Measurements from ENCODE around the gene OXT.
"Not testable (repeated sequence)": the region's sequence is repeated elsewhere in the genome, so short reads cannot be mapped to it uniquely, and the experiment has no call there.

Gene OXT

GRCh38 chr20:3071610-3072529 lies at the start of gene OXT:
OXT (plus strand) TSS chr20:3071620; CDS start chr20:3071656, 36 bp downstream.
- peak; percentile 77 to 79 for DNase-seq

DNA sequence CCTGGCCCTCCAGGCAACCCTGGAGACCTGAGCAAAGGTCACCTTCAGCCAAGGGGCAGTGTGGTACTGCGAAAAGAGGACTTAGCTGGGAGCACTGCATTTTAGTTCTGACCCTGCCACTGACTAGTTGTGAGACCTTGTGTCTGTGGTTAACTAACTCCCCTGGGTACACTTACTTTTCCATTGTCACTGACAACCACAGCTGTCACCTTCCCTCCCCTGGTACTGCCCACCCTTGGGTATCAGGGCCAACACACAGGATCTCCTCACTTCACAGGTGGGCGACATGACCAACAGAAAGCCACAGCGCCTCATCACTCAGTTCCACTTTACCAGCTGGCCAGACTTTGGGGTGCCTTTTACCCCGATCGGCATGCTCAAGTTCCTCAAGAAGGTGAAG lies 49.6 kb upstream of the OXT start:
- no peak for DNase-seq

DNA sequence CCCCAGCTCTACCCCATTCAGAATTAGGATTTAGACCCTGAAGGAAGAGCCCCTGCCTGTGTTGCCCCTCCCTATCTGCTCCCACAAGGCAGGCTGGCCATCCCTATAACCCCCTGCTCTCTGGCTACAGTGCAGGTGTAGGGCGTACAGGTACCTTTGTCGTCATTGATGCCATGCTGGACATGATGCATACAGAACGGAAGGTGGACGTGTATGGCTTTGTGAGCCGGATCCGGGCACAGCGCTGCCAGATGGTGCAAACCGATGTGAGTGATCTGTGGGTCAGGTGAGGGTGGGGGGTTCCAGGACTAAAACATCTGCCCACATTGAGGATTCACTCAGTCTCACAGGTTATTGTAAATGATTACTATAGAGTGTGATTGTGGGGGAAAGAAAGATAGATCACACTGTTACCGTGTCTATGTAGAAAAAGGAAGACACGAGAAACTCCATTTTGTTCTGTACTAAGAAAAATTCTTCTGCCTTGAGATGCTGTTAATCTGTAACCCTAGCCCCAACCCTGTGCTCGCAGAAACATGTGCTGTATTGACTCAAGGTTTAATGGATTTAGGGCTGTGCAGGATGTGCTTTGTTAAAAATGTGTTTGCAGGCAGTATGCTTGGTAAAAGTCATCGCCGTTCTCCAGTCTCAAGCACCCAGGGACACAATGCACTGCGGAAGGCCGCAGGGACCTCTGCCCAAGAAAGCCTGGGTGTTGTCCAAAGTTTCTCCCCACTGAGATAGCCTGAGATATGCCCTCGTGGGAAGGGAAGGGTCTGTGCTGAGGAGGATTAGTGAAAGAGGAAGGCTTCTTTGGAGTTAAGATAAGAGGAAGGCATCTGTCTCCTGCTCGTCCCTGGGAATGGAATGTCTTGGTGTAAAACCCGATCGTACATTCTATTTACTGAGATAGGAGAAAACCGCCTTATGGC lies 48.6 kb upstream of the OXT start:
- DNase-seq = not testable (repeated sequence)

- no peak for DNase-seq
These were observed 43.4 kb upstream of the OXT start for GRCh38 chr20:3027987-3028386.

- DNase-seq = no peak
These were observed 39.8 kb upstream of the OXT start for GRCh38 chr20:3031524-3032147.

- DNase-seq = no peak
These were observed 38.8 kb upstream of the OXT start for GRCh38 chr20:3032624-3033023.

GRCh38 chr20:3037654-3038053 lies 33.8 kb upstream of the OXT start:
- DNase-seq = no peak

DNA sequence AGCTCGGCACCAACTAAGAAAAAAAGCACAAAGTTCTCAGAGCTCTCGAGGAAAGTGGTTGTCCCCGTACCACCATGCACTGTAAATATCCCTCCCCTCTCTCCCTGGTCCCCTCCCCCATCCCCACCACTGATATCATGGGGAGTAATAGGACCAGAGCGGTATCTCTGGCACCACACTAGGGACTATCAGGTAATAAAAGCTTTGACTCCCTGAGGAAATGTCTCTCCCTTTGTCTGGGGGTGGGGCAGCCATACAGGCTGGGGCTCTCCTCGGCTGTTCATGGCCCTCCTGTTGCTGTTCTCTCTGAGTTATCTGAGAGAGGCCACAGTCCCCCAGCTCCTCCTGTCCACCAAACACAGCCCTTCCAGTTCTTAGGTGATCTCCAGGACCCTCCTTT lies 33.0 kb upstream of the OXT start:
- no peak for DNase-seq

- DNase-seq = no peak
These were observed 32.0 kb upstream of the OXT start for GRCh38 chr20:3039426-3039825.

DNA sequence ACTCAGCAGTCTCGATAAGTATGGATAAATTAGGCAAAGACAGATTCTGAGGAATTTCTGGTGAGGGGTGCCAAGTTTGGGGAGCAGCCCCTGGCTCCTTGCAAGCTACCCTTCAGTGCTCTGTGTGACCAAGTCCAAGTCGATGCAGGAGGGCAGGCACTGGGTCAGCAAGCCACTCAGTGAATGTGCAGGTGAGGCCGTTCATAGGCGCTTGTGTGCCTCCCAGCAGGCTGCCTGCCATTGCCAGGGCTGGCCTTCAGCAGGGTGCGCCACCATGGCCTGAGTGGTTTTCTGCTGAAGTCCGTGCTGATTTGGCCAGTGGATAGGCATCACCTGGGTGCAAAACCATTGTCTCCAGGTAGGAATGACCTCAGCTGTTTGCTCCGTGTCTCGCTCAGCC lies 31.3 kb upstream of the OXT start:
- no peak for DNase-seq

DNA sequence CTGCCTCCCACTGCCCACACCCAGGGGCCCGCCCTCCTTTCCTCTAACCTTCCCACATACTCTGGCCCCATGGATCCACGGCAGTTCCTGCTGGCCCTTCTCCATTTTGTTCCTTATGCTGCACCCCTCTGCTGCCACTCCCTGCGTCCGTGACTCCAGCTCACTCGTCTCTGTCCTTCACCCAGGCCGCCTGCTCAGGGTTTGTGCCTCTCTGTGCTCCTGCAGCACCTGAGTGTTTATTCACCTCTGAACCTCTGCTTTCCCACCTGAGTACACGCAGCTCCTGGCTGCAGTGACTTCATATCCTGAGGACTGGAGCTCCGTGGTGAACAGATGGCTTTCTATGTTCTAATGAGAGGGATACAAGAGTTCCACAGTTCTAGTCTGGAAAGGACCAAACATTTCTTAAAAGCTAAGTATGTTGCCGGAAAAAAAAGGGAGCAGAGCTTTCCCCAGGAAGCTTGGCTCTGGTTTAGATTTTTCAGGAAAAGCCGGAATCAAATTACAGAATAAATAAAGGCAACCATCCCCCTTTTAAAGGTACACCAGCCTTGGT lies 29.5 kb upstream of the OXT start:
- no peak for DNase-seq

- DNase-seq = no peak
These were observed 28.8 kb upstream of the OXT start for GRCh38 chr20:3042625-3043024.

- no peak for DNase-seq
These were observed 28.1 kb upstream of the OXT start, which contains the start of gene GNRH2 for GRCh38 chr20:3043322-3043721. GNRH2 (plus strand) TSS chr20:3043622; CDS start chr20:3044415, 793 bp downstream.

DNA sequence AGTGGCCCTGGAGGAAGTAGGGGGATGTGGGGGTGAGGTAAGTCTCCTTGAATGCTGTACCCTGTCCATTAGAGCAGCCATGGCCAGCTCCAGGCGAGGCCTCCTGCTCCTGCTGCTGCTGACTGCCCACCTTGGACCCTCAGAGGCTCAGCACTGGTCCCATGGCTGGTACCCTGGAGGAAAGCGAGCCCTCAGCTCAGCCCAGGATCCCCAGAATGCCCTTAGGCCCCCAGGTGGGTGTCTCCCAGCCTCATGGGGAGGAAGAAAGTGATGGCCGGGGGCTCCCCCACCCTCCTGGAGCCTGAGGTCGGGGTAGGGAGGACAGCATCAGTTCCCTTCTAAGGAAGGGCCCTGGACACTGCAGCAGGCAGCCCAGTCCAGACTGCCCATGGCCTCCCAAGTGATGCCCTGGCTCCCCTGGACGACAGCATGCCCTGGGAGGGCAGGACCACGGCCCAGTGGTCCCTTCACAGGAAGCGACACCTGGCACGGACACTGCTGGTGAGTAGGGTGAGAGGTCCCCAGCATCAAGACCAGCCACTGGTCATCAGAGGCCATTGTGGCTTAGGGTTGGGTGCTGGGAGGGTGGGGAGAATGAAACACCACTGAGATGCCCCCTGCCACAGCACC lies 27.0 kb upstream of the OXT start:
- DNase-seq = no peak

DNA sequence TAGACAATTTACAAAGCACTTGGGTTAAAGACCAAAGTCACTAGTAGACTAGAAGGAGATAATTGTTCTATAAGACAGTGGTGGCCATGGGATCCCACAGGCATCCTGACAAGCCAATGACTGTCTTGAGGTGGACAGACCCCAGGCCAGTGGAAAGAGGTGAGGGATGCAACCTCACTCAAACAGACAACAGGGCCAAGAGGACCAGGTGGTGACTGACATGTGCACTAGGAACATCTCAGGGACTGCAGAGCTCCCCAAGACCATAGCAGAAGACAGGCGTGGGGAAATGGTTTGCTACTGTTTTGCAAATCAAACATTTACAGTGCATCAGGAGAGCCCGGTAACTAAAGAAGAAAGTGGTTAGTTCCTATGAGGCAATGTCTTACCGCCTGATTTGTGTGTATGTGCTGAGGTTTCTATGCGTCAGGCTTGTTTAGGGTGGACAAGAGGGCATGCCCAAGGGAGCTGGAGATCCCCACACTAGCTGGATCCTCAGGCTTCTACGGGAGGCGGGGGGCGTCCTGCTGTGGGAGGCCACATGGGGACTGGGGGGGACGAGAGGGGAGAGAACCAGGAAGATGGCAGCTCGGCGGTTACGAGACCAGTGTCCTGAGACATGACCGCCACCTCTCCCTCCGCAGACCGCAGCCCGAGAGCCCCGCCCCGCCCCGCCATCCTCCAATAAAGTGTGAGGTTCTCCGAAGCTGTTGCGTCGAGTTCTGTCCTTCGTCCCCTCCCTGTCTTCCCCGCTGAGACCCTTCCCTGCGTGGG lies 26.2 kb upstream of the OXT start:
- DNase-seq = peak; percentile 56 to 62

DNA sequence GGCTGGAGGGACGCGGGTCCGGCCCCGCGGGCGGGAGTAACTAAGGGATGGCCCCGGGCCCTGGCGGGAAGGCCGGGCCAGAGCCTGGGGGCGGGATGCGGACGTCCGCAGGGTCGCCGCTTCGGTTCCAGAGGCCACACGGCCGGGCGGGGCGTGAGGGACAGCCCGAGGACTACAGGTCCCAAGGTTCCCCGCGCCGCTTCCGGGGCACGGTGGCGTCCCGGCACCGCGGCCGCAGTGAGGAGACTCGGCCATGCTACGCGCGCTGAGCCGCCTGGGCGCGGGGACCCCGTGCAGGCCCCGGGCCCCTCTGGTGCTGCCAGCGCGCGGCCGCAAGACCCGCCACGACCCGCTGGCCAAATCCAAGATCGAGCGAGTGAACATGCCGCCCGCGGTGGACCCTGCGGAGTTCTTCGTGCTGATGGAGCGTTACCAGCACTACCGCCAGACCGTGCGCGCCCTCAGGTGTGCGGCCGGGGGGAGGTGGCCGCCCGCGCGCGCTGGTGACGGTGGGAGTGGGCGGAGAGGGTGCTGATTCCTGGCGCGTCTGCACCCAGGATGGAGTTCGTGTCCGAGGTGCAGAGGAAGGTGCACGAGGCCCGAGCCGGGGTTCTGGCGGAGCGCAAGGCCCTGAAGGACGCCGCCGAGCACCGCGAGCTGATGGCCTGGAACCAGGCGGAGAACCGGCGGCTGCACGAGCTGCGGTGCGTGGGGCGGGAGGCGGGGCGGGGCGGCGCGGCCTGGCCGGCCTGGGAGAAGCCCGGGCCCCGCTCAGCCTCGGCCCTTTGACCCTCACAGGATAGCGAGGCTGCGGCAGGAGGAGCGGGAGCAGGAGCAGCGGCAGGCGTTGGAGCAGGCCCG lies 25.4 kb upstream of the OXT start, which contains the start of gene MRPS26:
MRPS26 (plus strand) TSS at position 237 of the 861 bp plus-strand sequence; CDS start at position 254, 17 bp downstream.
- peak; percentile 74 to 76 for DNase-seq

GRCh38 chr20:3046677-3047462 lies 24.6 kb upstream of the OXT start:
- DNase-seq = no peak

GRCh38 chr20:3047486-3048419 lies 23.7 kb upstream of the OXT start:
- DNase-seq = no peak

Data from CD4-positive, alpha-beta T cell treated with Interleukin-4 for 1 hour (primary cell).